Ishikawa (cell line): Measurements from ENCODE around the gene ZBTB7C.

Experiments used
- CEBPB ChIP-seq: IDR thresholded peaks from 2 replicates; pipeline ENCODE4 v1.6.1; 2012
- CREB1 ChIP-seq: IDR thresholded peaks from 2 replicates; pipeline ENCODE4 v1.6.1; 2012; ENCODE audit warnings: low read depth
- EGR1 ChIP-seq: IDR thresholded peaks from 2 replicates; pipeline ENCODE4 v1.6.1; 2012
- EP300 ChIP-seq: IDR thresholded peaks from 2 replicates; pipeline ENCODE4 v1.6.1; 2012; ENCODE audit warnings: borderline replicate concordance
- FOXM1 ChIP-seq: IDR thresholded peaks from 2 replicates; pipeline ENCODE4 v1.6.1; 2012; ENCODE audit warnings: low read depth, borderline replicate concordance
- NFIC ChIP-seq: IDR thresholded peaks from 2 replicates; pipeline ENCODE4 v1.6.1; 2012
- RAD21 ChIP-seq: IDR thresholded peaks from 2 replicates; pipeline ENCODE4 v1.6.1; 2012; ENCODE audit warnings: low read depth
- TAF1 ChIP-seq: IDR thresholded peaks from 2 replicates; pipeline ENCODE4 v1.6.1; 2012; ENCODE audit warnings: low read depth, mild to moderate bottlenecking
- TCF12 ChIP-seq: IDR thresholded peaks from 2 replicates; pipeline ENCODE4 v1.6.1; 2012; ENCODE audit warnings: low read depth
- TEAD4 ChIP-seq: IDR thresholded peaks from 2 replicates; pipeline ENCODE4 v1.6.1; 2012
- YY1 ChIP-seq: IDR thresholded peaks from 2 replicates; pipeline ENCODE4 v1.6.1; 2012; ENCODE audit warnings: low read depth
- ZBTB7A ChIP-seq: IDR thresholded peaks from 2 replicates; pipeline ENCODE4 v1.6.1; 2012; ENCODE audit warnings: low read depth
- TF ChIP-seq, protein P1 (sequence below): IDR thresholded peaks from 2 replicates; pipeline ENCODE4 v1.6.1; 2012
- TF ChIP-seq, protein P2 (sequence below): IDR thresholded peaks from 2 replicates; pipeline ENCODE4 v1.6.1; 2012
- TF ChIP-seq, protein P3 (sequence below): IDR thresholded peaks from 2 replicates; pipeline ENCODE4 v1.6.1; 2012; ENCODE audit warnings: low read depth, mild to moderate bottlenecking

ZBTB7C gene

DNA sequence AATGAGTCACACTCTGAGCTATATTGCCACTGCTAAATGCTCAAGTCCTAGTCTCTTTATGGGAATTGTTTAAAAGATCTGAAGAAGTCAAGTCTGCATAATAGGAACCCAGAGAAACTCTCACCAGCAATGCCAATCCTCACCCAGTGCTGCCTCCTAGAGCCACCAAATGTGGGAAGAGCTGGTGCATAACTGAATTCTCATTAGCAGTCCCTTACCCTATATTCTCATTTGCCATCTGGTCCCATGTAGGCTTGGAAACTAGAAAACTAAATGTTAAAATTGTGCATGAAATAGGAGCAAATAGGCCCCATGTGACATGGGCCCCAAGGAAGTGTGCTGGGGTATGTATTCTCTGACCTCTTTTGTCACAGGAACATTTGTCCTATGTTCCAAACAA is 254.4 kb downstream of the ZBTB7C start:
- TF ChIP-seq TEAD4 = no peak
- no peak for TF ChIP-seq EGR1
- TF ChIP-seq, protein P1, sequence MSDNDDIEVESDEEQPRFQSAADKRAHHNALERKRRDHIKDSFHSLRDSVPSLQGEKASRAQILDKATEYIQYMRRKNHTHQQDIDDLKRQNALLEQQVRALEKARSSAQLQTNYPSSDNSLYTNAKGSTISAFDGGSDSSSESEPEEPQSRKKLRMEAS = no peak
- TF ChIP-seq, protein P2, sequence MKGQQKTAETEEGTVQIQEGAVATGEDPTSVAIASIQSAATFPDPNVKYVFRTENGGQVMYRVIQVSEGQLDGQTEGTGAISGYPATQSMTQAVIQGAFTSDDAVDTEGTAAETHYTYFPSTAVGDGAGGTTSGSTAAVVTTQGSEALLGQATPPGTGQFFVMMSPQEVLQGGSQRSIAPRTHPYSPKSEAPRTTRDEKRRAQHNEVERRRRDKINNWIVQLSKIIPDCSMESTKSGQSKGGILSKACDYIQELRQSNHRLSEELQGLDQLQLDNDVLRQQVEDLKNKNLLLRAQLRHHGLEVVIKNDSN = no peak
- no peak for TF ChIP-seq EP300
- no peak for TF ChIP-seq NFIC
- TF ChIP-seq FOXM1 = no peak
- TF ChIP-seq CEBPB = no peak
- TF ChIP-seq ZBTB7A = no peak
- TF ChIP-seq YY1 = no peak
- no peak for TF ChIP-seq CREB1
- TF ChIP-seq TCF12 = no peak
- TF ChIP-seq TAF1 = no peak

DNA sequence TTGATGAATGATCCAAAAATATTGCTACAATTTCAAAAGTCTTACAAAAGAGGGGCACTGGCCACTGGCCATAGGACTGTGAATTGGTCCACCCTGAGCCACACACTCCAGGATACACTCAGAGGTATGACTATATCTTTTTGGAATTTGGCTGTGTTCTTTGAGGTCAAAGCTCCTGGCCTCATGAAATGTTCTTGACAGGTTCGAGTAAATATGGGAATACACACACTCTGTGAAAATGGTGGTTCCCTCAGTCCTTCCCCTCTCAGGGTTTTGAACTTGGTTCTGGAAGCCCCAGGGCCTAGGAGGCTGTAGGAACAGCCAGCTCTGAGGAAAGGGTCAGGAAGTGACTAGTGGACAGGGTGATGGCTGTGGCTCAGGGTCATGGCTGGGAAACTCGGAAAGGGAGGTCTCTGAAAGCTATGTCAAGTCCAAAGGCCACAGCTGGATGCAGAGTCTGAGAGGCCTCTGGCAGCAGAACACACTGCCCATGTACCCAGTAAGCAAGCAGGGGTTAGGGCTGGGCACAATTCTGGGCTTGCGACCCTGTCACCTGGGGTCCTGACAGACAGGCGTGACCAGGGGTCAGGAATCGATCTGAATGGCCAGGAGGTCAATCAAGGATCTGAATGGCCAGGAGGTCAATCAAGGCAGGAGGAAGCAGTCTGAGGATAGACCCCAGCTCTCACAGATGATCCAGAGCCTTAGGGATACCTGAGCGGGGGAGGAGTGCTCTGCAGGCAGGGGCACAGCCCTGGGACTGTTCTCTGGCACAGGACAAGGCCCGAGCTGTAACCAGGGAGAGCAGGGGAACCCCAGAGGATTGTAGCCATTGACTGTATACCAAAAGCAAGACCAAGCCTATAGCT is 255.3 kb downstream of the ZBTB7C start:
- no peak for TF ChIP-seq ZBTB7A
- TF ChIP-seq, protein P2 = no peak
- TF ChIP-seq CEBPB = no peak
- TF ChIP-seq EP300 = no peak
- TF ChIP-seq NFIC = no peak
- no peak for TF ChIP-seq CREB1
- no peak for TF ChIP-seq TAF1
- TF ChIP-seq RAD21 = no peak
- no peak for TF ChIP-seq TEAD4
- no peak for TF ChIP-seq EGR1
- TF ChIP-seq FOXM1 = no peak
- TF ChIP-seq, protein P3, sequence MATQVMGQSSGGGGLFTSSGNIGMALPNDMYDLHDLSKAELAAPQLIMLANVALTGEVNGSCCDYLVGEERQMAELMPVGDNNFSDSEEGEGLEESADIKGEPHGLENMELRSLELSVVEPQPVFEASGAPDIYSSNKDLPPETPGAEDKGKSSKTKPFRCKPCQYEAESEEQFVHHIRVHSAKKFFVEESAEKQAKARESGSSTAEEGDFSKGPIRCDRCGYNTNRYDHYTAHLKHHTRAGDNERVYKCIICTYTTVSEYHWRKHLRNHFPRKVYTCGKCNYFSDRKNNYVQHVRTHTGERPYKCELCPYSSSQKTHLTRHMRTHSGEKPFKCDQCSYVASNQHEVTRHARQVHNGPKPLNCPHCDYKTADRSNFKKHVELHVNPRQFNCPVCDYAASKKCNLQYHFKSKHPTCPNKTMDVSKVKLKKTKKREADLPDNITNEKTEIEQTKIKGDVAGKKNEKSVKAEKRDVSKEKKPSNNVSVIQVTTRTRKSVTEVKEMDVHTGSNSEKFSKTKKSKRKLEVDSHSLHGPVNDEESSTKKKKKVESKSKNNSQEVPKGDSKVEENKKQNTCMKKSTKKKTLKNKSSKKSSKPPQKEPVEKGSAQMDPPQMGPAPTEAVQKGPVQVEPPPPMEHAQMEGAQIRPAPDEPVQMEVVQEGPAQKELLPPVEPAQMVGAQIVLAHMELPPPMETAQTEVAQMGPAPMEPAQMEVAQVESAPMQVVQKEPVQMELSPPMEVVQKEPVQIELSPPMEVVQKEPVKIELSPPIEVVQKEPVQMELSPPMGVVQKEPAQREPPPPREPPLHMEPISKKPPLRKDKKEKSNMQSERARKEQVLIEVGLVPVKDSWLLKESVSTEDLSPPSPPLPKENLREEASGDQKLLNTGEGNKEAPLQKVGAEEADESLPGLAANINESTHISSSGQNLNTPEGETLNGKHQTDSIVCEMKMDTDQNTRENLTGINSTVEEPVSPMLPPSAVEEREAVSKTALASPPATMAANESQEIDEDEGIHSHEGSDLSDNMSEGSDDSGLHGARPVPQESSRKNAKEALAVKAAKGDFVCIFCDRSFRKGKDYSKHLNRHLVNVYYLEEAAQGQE = no peak
- TF ChIP-seq, protein P1 = no peak
- no peak for TF ChIP-seq YY1
- TF ChIP-seq TCF12 = no peak

DNA sequence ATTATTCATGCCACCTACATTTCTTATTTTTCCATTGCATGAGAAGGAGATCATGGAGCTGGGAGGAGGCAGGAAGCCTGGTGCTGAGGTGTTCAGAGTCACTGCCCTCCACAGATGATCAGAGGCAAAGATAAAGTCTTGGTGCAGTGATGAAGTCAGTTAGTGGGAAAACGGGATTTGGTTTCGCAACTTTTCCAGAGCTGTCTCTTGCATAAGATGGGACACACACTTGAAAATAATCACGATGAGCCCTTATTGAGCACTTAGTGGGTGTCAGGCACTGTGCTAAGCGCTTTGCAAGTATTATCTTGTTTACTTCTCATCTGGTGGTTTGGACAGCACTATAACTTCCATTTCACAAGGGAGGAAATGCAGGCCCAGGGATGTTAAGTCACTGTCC is 256.6 kb downstream of the ZBTB7C start:
- TF ChIP-seq CREB1 (no peak), YY1 (no peak), CEBPB (peak; percentile 35; the same call in 1 of the 2 replicates), TEAD4 (no peak), EGR1 (no peak)

DNA sequence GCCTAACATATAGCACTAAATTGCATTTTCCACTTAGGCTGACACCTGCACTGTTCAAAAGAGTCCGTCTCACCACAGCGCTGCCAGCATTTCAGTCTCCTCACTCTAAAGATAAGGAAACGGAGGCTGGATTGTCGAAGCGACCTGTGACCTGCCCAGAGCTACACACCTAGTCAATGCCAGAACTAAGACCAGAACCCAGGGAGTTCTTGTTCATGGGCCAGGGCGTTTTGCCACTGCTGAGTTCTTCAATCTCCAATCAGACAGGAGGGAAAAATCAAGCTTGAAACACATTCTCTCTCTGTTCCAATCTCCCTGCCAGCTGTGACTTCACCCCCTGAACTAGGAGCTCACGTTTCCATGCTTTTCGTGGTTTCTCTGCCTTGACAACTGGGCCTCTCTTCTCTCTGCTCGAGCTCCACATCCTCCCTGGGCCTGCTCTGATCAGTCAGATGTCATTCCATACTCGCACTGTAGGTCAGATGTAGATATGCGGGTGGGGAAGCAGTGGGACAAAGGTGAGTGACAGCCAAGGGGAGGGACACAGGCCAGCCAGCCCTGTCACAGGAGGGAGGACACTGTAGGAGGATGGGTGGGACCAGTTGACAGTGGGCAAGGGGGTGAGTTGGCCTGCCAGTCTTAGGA is 257.6 kb downstream of the ZBTB7C start:
- TF ChIP-seq RAD21 = no peak

DNA sequence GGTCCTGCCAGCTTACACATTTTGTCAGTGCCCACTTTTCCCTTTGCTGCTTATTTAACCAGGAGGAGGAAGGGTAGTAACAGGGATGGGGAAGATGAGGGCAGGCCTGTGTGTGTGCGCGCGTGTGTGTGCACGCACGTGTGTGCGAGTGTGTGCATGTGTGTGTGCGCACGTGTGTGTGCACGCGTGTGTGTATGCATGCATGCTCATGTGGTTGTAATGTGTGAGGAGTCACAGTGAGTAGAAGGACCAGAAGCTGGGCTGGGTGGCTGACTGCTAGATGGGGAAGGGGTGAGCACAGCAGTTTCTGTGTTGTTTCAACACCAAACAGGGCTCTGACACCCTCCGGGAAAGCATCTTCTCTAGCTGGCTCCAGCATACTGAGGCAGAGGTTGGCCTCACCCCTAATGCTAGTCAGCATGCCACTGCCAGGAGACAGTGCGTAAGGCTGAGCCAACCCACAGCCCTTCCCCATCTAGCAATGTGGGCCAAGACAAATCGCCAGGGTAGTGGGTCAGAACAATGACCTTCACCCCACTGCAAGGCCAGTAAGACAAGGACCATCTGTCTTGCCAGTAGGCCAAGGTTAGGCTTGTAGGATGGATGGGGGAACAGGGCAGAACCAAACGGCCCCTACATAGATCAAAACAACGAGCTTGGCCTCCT is 260.0 kb downstream of the ZBTB7C start:
- TF ChIP-seq EGR1 (no peak), ZBTB7A (no peak), TEAD4 (no peak), FOXM1 (no peak), EP300 (no peak), RAD21 (no peak), CREB1 (no peak), CEBPB (no peak), YY1 (no peak)
- TF ChIP-seq, protein P3 = no peak
- TF ChIP-seq, protein P2 = no peak
